GM21515 (cell line): ENCODE measurements around the gene PRELID2.
"Not testable (repeated sequence)": the region's sequence is repeated elsewhere in the genome, so short reads cannot be mapped to it uniquely, and the experiment has no call there.

ENCODE experiments used
- ATAC-seq: cut with Tn5 transposase; IDR thresholded peaks from one replicate; pipeline ENCODE4 v1.9.1; 2021; ENCODE audit not compliant: unreplicated experiment

PRELID2 gene

GRCh38 chr5:145798503-145798902 lies 36.6 kb downstream of the PRELID2 start:
- not testable (repeated sequence) for ATAC-seq

DNA sequence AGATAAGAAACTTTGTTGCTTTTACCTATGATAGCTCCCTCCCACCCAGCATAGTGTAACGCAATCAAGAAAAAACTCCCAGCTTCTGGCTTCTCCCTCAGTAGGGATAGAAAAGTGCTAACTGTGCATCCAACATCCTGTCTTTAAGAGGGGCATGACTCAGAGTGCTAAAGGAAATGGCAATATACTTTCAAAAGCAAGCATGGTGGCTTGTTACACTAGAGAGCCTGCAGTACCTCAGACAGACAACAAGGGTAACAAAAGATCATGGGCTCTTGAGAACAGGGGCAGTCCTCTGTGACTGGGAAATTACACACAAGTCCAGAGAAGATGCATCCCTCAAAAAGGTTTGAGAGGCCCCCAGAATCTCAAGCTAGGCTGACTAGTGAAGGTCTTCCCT lies 37.8 kb downstream of the PRELID2 start:
- no peak for ATAC-seq

DNA sequence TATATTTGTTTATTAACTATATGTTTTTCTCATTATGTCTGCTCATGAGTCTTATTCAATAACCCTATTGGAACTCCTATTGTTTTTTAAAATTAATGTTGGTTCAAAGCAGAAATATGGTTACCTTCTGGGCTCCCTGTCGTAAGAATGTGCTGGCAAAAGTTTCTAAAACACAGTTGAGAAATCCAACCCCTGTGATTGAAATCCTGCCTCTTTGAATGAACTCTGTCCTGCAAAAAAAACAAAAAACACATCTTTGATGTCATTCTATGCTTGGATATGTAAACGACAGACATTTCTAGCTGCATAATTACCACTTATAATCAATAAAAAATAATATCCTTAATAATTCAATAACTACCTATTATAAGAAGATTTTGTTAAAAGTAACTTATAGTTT lies 38.8 kb downstream of the PRELID2 start:
- ATAC-seq: no peak

DNA sequence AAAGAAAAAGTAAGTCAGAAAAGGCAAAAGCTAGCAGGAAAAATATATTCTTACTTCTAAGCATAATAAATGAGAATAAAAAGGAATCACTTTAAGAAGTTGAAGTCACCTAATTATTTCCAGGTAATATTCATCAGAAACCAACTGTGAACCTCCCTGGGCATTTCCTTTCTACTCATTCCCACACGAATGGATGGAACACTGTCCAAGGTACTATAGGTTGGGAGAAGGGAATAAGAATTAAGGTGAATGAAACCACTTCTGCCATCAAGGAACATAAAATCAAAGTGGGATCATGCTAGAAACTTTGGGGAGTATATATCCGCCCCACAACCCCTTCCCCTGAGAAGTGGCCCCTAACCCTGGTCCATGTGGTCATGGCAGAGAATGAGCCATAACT lies 41.6 kb downstream of the PRELID2 start:
- ATAC-seq: no peak

DNA sequence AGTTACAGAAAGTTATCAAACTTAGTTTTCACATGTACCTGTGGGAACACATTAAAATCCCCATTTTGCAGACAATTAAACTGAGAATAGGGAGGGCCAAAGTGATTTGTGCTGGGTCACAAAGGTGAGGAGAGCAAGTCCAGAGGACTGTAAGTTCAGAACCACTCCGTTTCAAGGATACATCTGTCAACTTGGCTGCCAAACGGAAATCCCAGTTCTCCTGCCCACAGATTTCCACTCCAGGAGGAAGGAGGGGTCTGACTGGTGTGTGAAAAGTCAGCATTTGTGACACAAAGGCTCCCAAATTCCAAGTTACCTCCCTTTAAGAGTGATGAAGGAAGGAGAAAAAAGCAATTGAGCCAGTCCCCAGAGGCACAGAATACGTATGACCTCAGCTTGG lies 42.3 kb downstream of the PRELID2 start:
- ATAC-seq: no peak

- ATAC-seq: no peak
Observed at GRCh38 chr5:145791866-145792265, 43.3 kb downstream of the PRELID2 start.

GRCh38 chr5:145787996-145788395 lies 47.1 kb downstream of the PRELID2 start:
- ATAC-seq: no peak

DNA sequence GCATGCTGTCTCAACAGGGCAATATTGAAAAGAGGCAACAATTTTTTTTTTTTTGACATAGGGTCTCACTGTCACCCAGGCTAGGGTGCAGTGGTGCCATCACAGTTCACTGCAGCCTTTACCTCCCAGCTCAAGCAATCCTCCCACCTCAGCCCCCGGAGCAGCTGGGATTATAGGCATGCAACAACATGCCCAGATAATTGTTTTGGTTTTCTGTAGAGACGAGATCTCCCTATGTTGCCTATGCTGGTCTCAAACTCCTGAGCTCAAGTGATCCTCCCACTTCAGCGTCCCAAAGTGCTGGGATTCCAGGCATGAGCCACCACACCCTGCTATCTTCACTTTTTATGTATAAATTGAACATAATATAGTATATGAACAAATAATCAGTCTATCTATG lies 47.6 kb downstream of the PRELID2 start:
- no peak for ATAC-seq

DNA sequence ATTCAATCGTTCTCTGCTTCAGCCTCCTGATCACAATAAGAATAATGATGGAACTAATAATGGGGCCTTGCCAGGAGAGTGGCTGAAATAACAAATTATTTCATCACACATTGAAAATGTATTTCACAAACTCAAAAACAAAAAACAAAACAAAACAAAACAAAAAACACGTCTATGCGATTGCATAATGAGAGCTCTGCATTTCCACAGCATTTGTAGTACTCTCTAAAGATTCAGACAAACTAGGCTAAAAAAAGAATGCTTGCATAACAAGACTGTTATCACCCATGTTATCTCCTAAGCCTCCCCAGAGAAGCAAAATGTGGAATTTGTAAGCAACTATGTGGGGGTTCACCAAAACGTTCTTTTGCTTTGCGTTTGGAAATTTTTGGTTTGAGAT lies 48.1 kb downstream of the PRELID2 start:
- no peak for ATAC-seq

DNA sequence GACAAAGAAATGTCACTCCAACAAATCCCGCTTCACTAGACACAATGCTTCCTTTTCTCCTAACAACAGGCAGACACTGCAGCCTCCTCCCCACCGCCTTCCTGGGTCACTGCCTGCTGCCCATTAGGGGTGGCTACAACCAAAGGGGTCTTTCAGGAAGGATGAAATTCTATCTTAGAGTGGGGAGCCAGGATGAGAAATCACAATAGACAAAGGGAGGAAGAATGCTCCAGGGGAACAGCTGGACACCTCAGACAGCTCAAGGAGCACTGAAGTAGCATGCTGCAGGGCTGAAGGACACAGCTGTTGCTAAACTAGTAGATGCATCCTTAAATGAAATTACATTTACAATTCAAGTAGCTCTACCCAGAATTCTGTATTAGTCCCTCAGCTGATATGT lies 54.2 kb downstream of the PRELID2 start:
- ATAC-seq: no peak

DNA sequence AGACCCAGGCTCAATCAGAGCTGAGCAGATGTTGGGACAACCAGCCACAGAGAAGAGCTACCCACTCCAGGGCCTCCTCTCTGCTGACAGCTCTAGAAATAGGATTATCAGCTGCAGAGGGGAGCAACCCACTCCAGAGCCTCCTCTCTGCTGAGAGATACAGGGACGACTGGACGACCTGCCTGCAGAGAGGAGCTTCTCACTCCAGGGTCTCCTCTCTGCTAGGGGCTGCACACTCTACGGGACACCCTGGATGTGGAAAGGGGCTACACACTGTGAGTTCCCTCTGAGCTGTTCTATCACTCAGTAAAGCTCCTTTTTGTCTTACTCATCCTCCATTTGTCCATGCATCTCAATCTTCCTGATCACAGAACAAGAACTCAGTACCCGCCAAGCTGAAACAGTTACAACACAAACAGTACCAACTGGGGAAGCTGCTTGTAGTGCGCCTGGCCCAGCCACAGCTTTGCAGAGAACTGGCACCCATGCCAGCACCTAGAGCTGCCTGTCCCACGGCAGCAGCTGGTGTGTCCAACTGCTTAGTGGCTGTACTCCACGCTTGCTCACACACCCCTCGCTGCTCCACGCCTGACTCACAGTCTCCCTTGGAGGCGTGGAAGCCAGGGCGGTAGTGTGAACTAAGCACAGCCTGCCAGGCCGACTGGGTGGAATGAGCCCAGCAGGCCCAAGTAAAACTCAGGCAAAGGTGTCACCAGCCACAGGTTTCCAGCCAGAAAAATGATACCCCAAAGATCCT lies 56.8 kb downstream of the PRELID2 start:
- ATAC-seq: no peak

DNA sequence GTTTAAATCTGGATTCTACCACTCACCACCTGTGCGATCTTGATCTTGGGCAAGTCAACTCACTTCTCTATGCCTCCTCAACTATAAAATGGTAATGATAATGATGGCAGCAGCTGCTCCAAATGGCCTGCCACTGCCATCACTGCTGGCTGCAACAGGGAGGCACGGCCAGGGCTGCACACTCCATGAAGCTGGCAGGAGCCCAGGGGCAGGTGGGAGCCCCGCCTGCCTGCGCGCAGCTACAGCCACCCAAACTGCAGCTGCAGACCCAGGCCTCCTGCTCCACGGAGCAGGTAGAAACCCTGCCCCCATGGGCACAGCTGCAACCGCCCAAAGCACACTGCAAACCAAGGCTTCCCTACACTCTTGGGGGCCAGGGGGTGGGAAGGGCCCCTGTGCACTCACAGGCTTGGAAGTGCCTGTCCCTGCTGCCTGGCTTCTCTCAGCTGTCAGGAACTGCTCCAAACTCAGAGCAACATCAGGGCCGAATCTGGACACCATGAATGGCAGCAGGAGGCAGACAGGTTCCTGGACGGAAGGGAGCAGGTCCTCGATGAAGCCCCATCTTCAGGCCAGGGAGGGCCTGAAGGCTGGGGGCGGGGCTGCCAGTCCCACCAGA lies 57.6 kb downstream of the PRELID2 start:
- ATAC-seq: no peak

DNA sequence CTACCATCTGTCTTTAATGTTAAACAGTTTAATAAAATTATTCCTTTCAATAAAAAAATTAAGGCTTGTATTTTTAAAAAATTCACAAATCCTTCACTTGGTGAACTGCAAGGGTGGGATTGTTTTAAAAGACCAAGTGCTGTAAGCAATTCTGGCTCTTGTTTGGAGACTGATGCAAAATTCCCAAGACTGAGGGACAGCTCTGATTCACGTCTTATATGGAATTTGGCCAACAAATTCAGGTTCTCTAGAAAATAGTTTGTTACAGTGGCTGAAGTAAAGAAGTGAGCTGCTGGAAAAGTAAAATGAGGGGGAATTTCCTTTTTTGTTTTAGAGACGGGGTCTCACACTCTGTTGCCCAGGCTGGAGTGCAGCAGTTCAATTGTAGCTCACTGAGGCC lies 58.3 kb downstream of the PRELID2 start:
- no peak for ATAC-seq

DNA sequence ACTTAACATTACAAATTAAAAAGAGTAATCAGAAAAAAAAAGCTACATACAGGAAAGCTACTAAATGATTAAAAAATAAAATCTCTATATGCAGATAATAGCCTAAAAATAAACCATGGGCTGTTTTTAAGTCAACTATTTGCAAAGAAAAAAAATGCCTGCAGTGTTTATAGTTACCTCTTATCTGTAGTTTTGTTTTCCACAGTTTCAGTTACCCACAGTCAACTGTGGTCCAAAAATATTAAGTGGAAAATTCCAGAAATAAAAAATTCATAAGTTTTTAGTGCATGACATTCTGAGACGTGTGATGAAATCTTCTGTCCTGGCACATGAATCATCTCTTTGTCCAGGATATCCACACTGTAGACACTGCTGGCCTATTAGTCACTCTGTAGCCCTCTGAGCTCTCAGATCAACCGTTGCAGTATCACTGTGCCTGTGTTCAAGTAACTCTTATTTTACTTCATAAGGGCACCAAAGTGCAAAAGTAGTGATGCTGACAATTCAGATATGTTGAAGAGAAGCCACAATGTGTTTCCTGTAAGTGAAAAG lies 59.2 kb downstream of the PRELID2 start:
- ATAC-seq: no peak

DNA sequence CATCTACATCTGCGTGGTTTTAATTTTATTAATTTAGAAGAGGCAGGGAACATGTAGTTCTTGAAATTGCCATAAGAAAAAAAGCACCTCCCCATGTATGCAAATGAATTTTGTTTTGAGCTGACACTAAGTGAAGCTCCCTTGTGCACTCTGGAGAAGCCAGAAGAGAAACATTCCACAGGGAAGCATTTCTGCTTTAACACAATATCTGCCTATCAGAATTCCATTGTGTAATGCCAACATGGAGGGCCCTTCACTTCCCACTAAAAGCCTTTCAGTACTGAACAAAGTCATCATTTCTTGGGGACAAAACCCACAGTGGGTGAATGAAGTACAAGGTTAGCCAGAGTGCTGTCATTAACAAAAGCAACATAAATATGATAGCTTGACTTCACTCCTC lies 59.7 kb downstream of the PRELID2 start:
- no peak for ATAC-seq

- no peak for ATAC-seq
Observed at GRCh38 chr5:145774442-145774841, 60.7 kb downstream of the PRELID2 start.

DNA sequence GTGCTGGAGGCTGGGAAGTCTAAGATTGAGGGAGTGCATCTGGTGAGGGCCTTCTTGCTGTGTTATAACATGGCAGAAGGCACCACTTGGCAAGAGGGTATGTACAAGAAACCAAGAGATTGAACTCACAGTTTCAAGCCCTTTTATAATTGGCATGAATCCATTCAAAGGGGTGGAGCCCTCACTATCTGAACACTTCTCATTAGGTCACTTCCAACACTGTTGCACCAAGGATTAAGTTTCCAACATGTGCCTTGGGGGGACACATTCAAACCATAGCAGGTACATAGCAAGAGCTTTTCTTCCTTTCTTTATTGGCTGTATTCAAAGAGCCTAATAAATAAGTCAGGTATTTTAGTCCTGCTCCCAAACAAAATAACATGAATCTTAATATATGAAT lies 62.7 kb downstream of the PRELID2 start:
- ATAC-seq: no peak

- ATAC-seq: no peak
Observed at GRCh38 chr5:145768863-145769262, 66.3 kb downstream of the PRELID2 start.

- no peak for ATAC-seq
Observed at GRCh38 chr5:145764325-145764724, 70.8 kb downstream of the PRELID2 start.

- ATAC-seq: no peak
Observed at GRCh38 chr5:145762833-145763232, 72.3 kb downstream of the PRELID2 start.

DNA sequence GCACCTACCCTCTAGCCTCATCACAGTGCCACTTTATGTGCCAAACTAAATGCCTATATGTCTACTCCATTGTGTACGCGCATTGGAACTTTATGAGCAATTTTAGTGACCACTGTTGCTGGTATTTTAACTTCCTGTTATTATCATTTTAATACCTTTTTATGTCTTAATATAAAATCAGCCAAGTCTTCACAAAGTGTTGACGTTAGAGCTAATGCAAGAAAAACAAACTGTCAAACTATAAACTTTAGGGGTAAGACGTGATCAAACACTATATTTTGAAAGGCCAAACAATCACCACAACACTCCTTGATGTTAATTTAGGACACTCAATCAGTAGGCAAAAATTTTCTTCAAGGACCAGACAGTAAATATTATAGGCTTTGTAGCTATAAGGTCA lies 73.9 kb downstream of the PRELID2 start:
- no peak for ATAC-seq

GRCh38 chr5:145760660-145761059 lies 74.5 kb downstream of the PRELID2 start:
- no peak for ATAC-seq

- no peak for ATAC-seq
Observed at GRCh38 chr5:145752947-145753346, 82.2 kb downstream of the PRELID2 start.
